C4-2B (cell line): ENCODE measurements around the gene ITGA11.

ENCODE experiments used
- H3K27ac ChIP-seq: fragments of 450-650 bp; 2 replicates; pipeline ENCODE4 v1.5.1; 2017
- CTCF ChIP-seq: fragments of 450-650 bp; conservative IDR thresholded peaks from 2 replicates; pipeline ENCODE4 v1.5.1; 2017; ENCODE audit warnings: mild to moderate bottlenecking
- ZFX ChIP-seq: fragments of 450-650 bp; IDR thresholded peaks from 2 replicates; pipeline ENCODE4 v1.6.1; 2017

The ITGA11 gene

GRCh38 chr15:68335655-68336054 is 96.3 kb downstream of the ITGA11 start:
- TF ChIP-seq ZFX (no peak), CTCF (no peak)
- peak overlapping the region; percentile 11; the same call in 1 of the 2 replicates for H3K27ac ChIP-seq

- TF ChIP-seq ZFX = no peak
- no peak for TF ChIP-seq CTCF
- H3K27ac ChIP-seq = peak overlapping the region; percentile 11; the same call in 1 of the 2 replicates
Measured at GRCh38 chr15:68335251-68335650, 96.7 kb downstream of the ITGA11 start.

- TF ChIP-seq ZFX = no peak
- TF ChIP-seq CTCF = no peak
- no peak overlapping the region; the same call in 1 of the 2 replicates for H3K27ac ChIP-seq
Measured at GRCh38 chr15:68334661-68335124, 97.3 kb downstream of the ITGA11 start.

GRCh38 chr15:68333775-68334470 is 98.0 kb downstream of the ITGA11 start:
- H3K27ac ChIP-seq = no peak overlapping the region
- TF ChIP-seq CTCF (no peak), ZFX (no peak)

GRCh38 chr15:68332266-68332665 is 99.7 kb downstream of the ITGA11 start:
- H3K27ac ChIP-seq = no peak overlapping the region
- no peak for TF ChIP-seq ZFX
- TF ChIP-seq CTCF = no peak

- no peak overlapping the region for H3K27ac ChIP-seq
- TF ChIP-seq CTCF = no peak
- no peak for TF ChIP-seq ZFX
Measured at GRCh38 chr15:68330901-68331300, 101.1 kb downstream of the ITGA11 start.

- TF ChIP-seq CTCF (no peak), ZFX (no peak)
- H3K27ac ChIP-seq = no peak overlapping the region
Measured at GRCh38 chr15:68330416-68330815, 101.5 kb downstream of the ITGA11 start.
